Mesenchymal stem cell (in vitro differentiated cells and primary cell): ENCODE data around the gene SLCO1C1.
"Not testable (repeated sequence)": the region's sequence is repeated elsewhere in the genome, so short reads cannot be mapped to it uniquely, and the experiment has no call there.

Experiments used
- DNase-seq: peaks from one replicate; pipeline ENCODE4 v3.0.0-alpha.2; 2013
- H2AFZ ChIP-seq: one replicate; pipeline ENCODE4 v1.6.1; 2013; ENCODE audit warnings: low read depth, mild to moderate bottlenecking, control low read depth, inconsistent platforms, low read length, moderate library complexity
- H2AK5ac ChIP-seq: 2 replicates; pipeline ENCODE4 v1.6.1; 2013; ENCODE audit warnings: low read length, moderate library complexity, mild to moderate bottlenecking, inconsistent platforms; ENCODE audit not compliant: severe bottlenecking
- H2BK120ac ChIP-seq: one replicate; pipeline ENCODE4 v1.6.1; 2013; ENCODE audit warnings: low read depth, mild to moderate bottlenecking, inconsistent platforms, low read length, moderate library complexity
- H2BK12ac ChIP-seq, 2 experiments: one replicate each; pipeline ENCODE4 v1.6.1; 2013; ENCODE audit warnings: inconsistent platforms in 2 of 2, low read length in 2 of 2, mild to moderate bottlenecking in 2 of 2, moderate library complexity in 2 of 2, control low read depth in 1 of 2
- H2BK15ac ChIP-seq: one replicate; pipeline ENCODE4 v1.6.1; 2013; ENCODE audit warnings: mild to moderate bottlenecking, low read depth, inconsistent platforms; ENCODE audit not compliant: poor library complexity, severe bottlenecking
- H2BK5ac ChIP-seq: 2 replicates; pipeline ENCODE4 v1.6.1; 2013; ENCODE audit warnings: low read depth, mild to moderate bottlenecking, low read length, control low read depth, inconsistent platforms; ENCODE audit not compliant: poor library complexity, severe bottlenecking
- H3K14ac ChIP-seq, 2 experiments: one replicate each; pipeline ENCODE4 v1.6.1; 2013; ENCODE audit warnings: inconsistent platforms in 2 of 2, low read length in 2 of 2, control low read depth in 1 of 2, mild to moderate bottlenecking in 1 of 2, moderate library complexity in 1 of 2
- H3K18ac ChIP-seq, 2 experiments: one replicate each; pipeline ENCODE4 v1.6.1; 2013; ENCODE audit warnings: inconsistent platforms in 2 of 2, low read length in 2 of 2, control low read depth in 1 of 2, low read depth in 1 of 2, mild to moderate bottlenecking in 1 of 2
- H3K23ac ChIP-seq, 2 experiments: one replicate each; pipeline ENCODE4 v1.6.1; 2013; ENCODE audit warnings: inconsistent platforms in 2 of 2, low read length in 2 of 2, mild to moderate bottlenecking in 2 of 2, moderate library complexity in 2 of 2, control low read depth in 1 of 2
- H3K27ac ChIP-seq: 2 replicates; pipeline ENCODE4 v1.5.1; 2013; ENCODE audit warnings: mild to moderate bottlenecking, moderate library complexity, low read length, control low read depth, inconsistent platforms; ENCODE audit not compliant: poor library complexity, severe bottlenecking
- H3K27me3 ChIP-seq, 2 experiments: 2 replicates each; pipeline versions ENCODE4 v1.6.1 to v1.7.0; 2013; ENCODE audit warnings: low read length in 2 of 2, mild to moderate bottlenecking in 2 of 2, moderate library complexity in 2 of 2, control low read depth in 1 of 2, inconsistent platforms in 1 of 2; ENCODE audit not compliant: control insufficient read depth in 1 of 2, insufficient read depth in 1 of 2
- H3K36me3 ChIP-seq, 2 experiments: 2 replicates each; pipeline versions ENCODE4 v1.6.1 to v1.7.0; 2013; ENCODE audit warnings: low read length in 2 of 2, control low read depth in 1 of 2, inconsistent platforms in 1 of 2, low read depth in 1 of 2, mild to moderate bottlenecking in 1 of 2; ENCODE audit not compliant: insufficient read depth in 2 of 2, control insufficient read depth in 1 of 2
- H3K4ac ChIP-seq, 2 experiments: one replicate each; pipeline ENCODE4 v1.6.1; 2013; ENCODE audit warnings: inconsistent platforms in 2 of 2, low read length in 2 of 2, mild to moderate bottlenecking in 2 of 2, moderate library complexity in 2 of 2, control low read depth in 1 of 2, low read depth in 1 of 2
- H3K4me1 ChIP-seq: 2 replicates; pipeline ENCODE4 v1.6.1; 2013; ENCODE audit warnings: low read depth, low read length, control low read depth; ENCODE audit not compliant: control insufficient read depth, insufficient read depth
- H3K4me2 ChIP-seq: 2 replicates; pipeline ENCODE4 v1.6.1; 2013; ENCODE audit warnings: low read length, mild to moderate bottlenecking, inconsistent platforms; ENCODE audit not compliant: poor library complexity, severe bottlenecking
- H3K4me3 ChIP-seq, 2 experiments: 2 replicates each; pipeline versions ENCODE4 v1.5.1 to v1.7.0; 2013; ENCODE audit warnings: low read length in 2 of 2, mild to moderate bottlenecking in 2 of 2, control low read depth in 1 of 2, low read depth in 1 of 2; ENCODE audit not compliant: insufficient read depth in 1 of 2
- H3K79me1 ChIP-seq: replicated peaks from 2 replicates; pipeline ENCODE4 v1.6.1; 2013; ENCODE audit warnings: mild to moderate bottlenecking, control low read depth, low read length, inconsistent platforms; ENCODE audit not compliant: poor library complexity, severe bottlenecking
- H3K9ac ChIP-seq: 2 replicates; pipeline ENCODE4 v1.7.0; 2013; ENCODE audit warnings: mild to moderate bottlenecking, low read length, moderate library complexity
- H3K9me3 ChIP-seq: 2 replicates; pipeline ENCODE4 v1.7.0; 2013; ENCODE audit warnings: mild to moderate bottlenecking, low read length; ENCODE audit not compliant: control insufficient read depth
- H4K8ac ChIP-seq: one replicate; pipeline ENCODE4 v1.6.1; 2013; ENCODE audit warnings: inconsistent platforms, mild to moderate bottlenecking, low read length, moderate library complexity
- H4K91ac ChIP-seq: one replicate; pipeline ENCODE4 v1.6.1; 2013; ENCODE audit warnings: mild to moderate bottlenecking, low read length, inconsistent platforms
- WGBS: methylation state at CpG from one replicate; pipeline ENCODE4 v1.1.7; 2013; ENCODE audit warnings: mixed read lengths; 5-methylcytosine and 5-hydroxymethylcytosine counted together

The SLCO1C1 gene

GRCh38 chr12:20779971-20780370 lies 84.8 kb downstream of the SLCO1C1 start:
- H3K79me1 ChIP-seq, H3K4ac ChIP-seq, H2AK5ac ChIP-seq, H3K4me3 ChIP-seq, H4K8ac ChIP-seq, DNase-seq, H2BK15ac ChIP-seq, H3K14ac ChIP-seq, H4K91ac ChIP-seq, H3K36me3 ChIP-seq, H3K4me2 ChIP-seq, H3K9me3 ChIP-seq, H3K27me3 ChIP-seq, H3K27ac ChIP-seq, H3K23ac ChIP-seq, H2BK12ac ChIP-seq, H3K9ac ChIP-seq, H2BK120ac ChIP-seq, H3K18ac ChIP-seq, H2BK5ac ChIP-seq, H3K4me1 ChIP-seq, H2AFZ ChIP-seq: not testable (repeated sequence)
- WGBS, result 43% methylated on average over 3 of the region's 3 CpGs

DNA sequence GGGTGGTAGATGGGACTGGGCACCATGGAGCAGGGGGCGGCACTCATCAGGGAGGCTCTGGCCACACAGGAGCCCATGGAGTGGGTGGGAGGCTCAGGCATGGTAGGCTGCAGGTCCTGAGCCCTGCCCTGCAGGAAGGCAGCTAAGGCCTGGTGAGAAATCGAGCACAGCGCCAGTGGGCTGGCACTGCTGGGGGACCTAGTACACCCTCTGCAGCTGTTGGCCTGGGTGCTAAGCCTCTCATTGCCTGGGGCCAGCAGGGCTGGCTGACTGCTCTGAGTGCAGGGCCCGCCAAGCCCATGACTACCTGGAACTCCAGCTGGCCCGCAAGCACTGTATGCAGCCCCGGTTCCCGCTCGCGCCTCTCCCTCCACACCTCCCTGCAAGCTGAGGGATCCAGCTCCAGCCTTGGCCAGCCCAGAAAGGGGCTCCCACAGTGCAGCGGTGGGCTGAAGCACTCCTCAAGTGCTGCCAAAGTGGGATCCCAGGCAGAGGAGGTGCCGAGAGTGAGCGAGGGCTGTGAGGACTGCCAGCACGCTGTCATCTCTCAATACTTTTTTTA lies 88.7 kb downstream of the SLCO1C1 start:
- not testable (repeated sequence) for H3K27me3 ChIP-seq, H3K9ac ChIP-seq, H4K91ac ChIP-seq, H2BK12ac ChIP-seq, H3K4me2 ChIP-seq, H3K4me1 ChIP-seq, H3K4me3 ChIP-seq, H3K18ac ChIP-seq, H4K8ac ChIP-seq, H2BK15ac ChIP-seq, H2BK5ac ChIP-seq, H3K14ac ChIP-seq, H3K79me1 ChIP-seq, H2AK5ac ChIP-seq, H3K27ac ChIP-seq, H2BK120ac ChIP-seq, H3K23ac ChIP-seq, DNase-seq, H3K9me3 ChIP-seq, H2AFZ ChIP-seq, H3K4ac ChIP-seq, H3K36me3 ChIP-seq
- WGBS, result 93% methylated on average over 10 of the region's 13 CpGs

DNA sequence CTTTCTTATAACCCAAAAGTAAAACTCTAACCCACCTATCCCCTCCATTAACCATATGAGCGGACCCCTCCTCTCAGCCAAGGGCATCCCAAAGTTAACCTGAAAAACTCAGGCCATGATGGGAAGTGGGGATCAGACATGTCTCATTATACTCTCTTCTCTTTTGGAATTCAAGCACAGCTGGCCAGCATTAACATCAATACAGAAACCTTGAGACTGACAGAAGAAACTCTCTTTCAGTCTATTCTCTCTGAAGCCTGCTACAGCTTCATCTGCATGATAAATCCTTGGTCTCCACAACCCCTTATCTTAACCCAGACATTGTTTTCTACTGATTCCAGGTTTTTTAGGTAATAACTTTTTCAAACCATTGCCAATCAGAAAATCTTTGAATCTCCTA lies 97.8 kb downstream of the SLCO1C1 start:
- no peak overlapping the region for H2AK5ac ChIP-seq
- H4K91ac ChIP-seq, result no peak overlapping the region
- H4K8ac ChIP-seq, result no peak overlapping the region
- H3K9ac ChIP-seq, result no peak overlapping the region
- no peak overlapping the region for H3K4me3 ChIP-seq
- no peak overlapping the region for H3K4me2 ChIP-seq
- H3K23ac ChIP-seq, result no peak overlapping the region
- WGBS, result 76% methylated on average over 1 of the region's 1 CpG
- no peak overlapping the region for H2BK12ac ChIP-seq
- H3K9me3 ChIP-seq, result no peaks in the 10 kb centered on the region
- no peak overlapping the region for H2AFZ ChIP-seq
- H3K27me3 ChIP-seq, result no peaks in the 10 kb centered on the region
- no peak overlapping the region for H3K18ac ChIP-seq
- H3K14ac ChIP-seq, result no peak overlapping the region
- H3K4ac ChIP-seq, result no peak overlapping the region
- H2BK120ac ChIP-seq, result no peak overlapping the region
- no peak overlapping the region for H3K27ac ChIP-seq
- no peaks in the 10 kb centered on the region for H3K36me3 ChIP-seq
- no peaks in the 10 kb centered on the region for H3K79me1 ChIP-seq
- no peak for DNase-seq
- H3K4me1 ChIP-seq, result no peaks in the 10 kb centered on the region
- H2BK15ac ChIP-seq, result no peak overlapping the region
- H2BK5ac ChIP-seq, result no peak overlapping the region

DNA sequence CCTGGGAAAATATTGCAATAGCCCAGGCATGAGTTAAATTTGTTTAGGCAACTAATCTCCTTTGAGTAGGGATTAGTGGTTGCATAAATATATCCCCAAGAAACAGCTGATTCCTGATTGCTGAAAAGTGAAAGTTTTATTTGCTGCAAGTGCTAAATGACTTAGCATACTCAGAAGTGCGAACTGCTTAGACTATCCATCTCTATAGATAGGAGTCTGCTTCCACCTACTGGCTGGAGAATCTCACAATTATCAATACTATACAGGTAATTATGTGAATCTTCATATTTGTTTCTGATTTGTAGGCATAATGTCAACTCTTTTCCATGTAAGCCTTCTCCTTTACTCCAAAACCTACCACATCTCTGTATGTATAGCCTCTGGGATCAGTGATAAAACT lies 103.4 kb downstream of the SLCO1C1 start:
- Histone ChIP-seq H2BK15ac (no peak overlapping the region), H3K4me2 (no peak overlapping the region), H2BK120ac (no peak overlapping the region), H3K9ac (no peak overlapping the region), H4K8ac (no peak overlapping the region), H2BK12ac (no peak overlapping the region), H2BK5ac (no peak overlapping the region), H3K27ac (no peak overlapping the region), H3K79me1 (no peaks in the 10 kb centered on the region), H2AK5ac (no peak overlapping the region), H2AFZ (no peak overlapping the region), H3K4me1 (no peaks in the 10 kb centered on the region), H3K23ac (no peak overlapping the region), H3K36me3 (no peaks in the 10 kb centered on the region), H3K4ac (no peak overlapping the region), H3K18ac (no peak overlapping the region), H4K91ac (no peak overlapping the region), H3K27me3 (no peaks in the 10 kb centered on the region), H3K14ac (no peak overlapping the region), H3K9me3 (no peaks in the 10 kb centered on the region), H3K4me3 (no peak overlapping the region)
- peak; percentile 0 for DNase-seq
- WGBS, result 40% methylated on average over 1 of the region's 1 CpG
